ENCODE measurements around the gene MACROD2.

Gene MACROD2

DNA sequence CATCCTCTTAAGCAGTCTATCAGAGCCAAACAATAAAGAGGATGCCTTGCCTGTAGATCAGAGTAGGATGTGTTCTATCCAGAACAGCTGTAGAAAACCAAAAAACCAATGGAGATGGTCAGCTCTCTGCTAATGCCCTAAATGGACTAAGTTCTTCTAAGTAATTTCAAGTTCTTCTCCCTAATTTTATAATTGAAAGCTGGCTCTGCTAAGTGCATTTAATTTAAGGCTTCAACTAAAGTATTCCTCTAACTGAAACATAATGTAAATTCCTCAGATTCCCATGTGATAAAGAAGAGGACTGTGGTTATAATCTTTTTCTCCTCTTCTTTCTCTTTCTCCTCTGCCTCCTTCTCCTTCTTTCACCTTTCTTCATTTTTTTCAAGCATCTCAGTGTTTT is 1868.4 kb downstream of the MACROD2 start:
- no peak for DNase-seq (ENCODE audit: low spot score)

DNA sequence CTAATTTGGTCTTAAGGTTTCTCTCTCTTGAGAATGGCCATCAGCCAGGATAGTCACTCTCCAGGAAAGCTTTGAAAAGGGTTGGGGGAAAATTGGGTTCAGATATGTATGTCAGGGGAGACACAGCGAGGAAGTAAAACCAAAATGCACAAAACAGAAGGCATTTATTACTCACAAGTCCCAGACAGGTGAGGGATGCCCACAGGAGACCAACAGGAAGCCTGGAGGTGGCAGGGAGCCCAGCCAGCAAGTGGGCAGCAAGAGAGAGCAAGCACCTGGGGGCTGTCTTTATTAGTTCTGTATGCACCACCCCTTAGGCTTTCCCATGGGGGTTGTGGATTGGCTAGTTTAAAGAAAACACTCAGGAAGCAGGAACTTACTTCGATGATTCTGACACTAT is 1870.2 kb downstream of the MACROD2 start:
- DNase-seq (ENCODE audit: low spot score), result no peak

- no peak for DNase-seq (ENCODE audit: low spot score)
Observed at GRCh38 chr20:15866916-15867730, 1871.8 kb downstream of the MACROD2 start.

GRCh38 chr20:15867899-15868298 is 1872.6 kb downstream of the MACROD2 start:
- DNase-seq (ENCODE audit: low spot score), result no peak

- DNase-seq (ENCODE audit: low spot score), result no peak
Observed at GRCh38 chr20:15875446-15875845, 1880.1 kb downstream of the MACROD2 start.

DNA sequence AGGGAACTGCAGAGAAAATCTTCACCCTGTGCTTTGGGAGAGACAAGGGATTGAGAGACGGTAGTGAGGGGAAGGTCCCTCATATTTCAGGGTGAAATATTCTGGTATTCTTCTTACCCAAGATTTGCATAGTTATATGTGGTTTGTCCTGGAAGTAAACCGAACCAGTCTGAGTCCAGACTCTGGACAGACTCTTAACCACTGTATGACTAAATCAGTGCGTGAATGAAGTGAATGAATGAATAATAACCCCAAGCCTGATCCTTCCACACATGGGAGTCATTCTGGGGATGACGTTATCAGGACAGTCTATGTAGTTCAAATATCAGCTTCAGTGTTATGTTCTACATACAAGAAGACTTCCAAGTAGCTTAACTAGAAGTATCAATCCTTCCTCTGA is 1887.2 kb downstream of the MACROD2 start:
- DNase-seq (ENCODE audit: low spot score), result no peak

- DNase-seq (ENCODE audit: low spot score), result no peak
Observed at GRCh38 chr20:15886250-15886649, 1890.9 kb downstream of the MACROD2 start.

DNA sequence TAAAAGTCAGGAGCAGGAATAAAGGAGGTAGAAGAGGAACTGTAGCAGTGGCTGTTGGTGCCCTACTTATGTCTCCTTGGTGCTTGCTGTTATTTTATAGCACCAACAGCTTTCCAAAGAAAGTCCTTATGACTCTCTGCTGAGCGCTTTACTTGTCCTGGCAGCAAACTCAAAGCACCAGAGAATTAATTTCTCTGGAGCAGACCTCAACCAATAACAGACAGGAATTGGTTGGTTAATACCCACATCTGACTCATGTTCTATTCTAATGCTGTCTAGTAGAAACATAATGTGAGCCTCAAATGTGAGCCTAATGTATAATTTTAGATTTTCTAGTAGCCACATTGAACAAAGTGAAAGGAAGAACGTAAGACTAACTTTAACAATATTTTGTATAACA is 1892.1 kb downstream of the MACROD2 start:
- DNase-seq (ENCODE audit: low spot score), result no peak

- DNase-seq (ENCODE audit: low spot score), result no peak
Observed at GRCh38 chr20:15889061-15889460, 1893.7 kb downstream of the MACROD2 start.

DNA sequence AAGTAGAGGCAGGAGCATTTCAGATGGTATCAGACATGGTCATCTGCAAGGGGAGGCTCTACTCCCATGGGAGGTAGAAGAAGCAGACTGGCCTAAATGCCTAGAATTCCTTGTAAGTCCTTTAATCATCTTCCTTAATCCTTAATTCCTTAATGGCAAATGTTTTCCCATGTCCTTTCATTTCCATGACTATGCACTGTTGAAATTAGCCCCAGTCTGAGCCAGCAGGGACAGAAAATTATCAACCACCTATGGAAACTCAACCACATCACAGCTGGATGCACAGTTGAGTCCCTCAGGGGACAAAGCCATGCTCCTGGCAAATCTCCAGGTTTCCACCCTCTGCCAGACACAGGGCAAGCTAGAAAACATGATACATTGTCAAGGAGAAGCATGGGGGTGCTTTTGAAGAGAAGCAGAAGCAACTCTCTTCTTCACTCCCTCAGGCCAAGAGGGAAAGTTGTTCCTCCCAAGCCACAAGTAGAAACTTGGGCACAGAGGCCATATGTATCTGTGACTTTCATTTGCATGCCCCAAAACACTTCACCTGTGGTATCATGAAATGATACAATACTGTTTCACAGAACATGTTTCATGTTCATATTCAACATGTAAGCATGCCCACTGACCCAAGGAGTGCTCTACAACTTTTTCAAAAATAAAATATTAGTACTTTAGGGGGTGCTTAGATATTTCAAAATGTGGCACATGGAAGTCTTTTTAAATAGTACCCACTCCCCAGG is 1894.4 kb downstream of the MACROD2 start:
- peak; percentile 68 for DNase-seq (ENCODE audit: low spot score)

DNA sequence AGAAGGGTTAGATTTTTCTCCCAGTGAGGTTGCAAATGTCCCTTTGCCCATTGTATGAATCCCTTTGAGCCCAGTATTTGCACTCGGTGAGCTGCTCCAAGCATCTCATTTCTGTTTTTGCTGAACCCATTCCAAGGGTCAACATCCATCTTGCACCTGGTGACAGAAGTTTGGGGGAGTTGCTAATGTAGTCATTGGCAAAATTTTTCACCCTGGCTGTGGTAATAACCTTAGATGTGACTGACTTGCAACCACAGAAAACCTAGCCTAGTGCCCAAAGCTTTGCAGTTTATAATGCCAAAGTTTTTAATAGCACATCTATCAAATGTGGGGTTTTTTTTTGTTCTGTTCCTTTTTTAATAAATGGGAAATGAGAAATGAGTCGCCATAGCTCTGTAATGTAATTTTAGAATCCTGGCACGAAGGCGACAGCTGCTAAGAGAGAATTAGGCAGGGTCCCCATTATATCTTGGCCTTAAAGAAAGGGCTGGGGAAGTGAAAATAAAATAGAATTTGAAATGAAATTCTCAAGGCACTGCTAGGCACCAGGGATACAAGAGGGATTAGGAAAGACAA is 1895.2 kb downstream of the MACROD2 start:
- DNase-seq (ENCODE audit: low spot score), result no peak

- no peak for DNase-seq (ENCODE audit: low spot score)
Observed at GRCh38 chr20:15895126-15895525, 1899.8 kb downstream of the MACROD2 start.

DNA sequence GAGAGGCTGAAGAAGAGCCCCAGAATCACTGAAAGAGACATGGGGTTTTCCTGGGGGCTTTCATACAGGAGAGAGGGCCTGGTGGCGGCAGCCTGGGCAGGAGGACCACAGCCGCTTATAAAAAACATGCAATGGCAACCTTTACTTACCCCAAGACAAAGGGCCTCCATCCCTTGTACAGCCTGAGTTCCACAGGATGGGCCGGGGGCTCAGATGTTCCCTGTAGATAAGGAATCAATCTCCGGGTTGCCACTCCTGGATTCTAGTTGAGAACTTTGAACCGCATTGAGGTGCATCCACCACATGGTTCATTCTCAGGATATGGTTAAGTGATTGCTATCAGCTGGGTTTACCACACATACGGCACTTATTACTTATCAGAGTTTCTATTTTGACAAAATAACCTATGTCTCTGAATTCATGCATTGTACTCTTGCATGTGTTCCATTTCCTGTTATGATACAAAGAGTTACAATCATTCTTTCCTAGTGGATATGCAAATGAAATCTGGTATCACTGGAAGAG is 1900.3 kb downstream of the MACROD2 start:
- DNase-seq (ENCODE audit: low spot score), result no peak

GRCh38 chr20:15899967-15900366 is 1904.7 kb downstream of the MACROD2 start:
- DNase-seq (ENCODE audit: low spot score), result no peak

DNA sequence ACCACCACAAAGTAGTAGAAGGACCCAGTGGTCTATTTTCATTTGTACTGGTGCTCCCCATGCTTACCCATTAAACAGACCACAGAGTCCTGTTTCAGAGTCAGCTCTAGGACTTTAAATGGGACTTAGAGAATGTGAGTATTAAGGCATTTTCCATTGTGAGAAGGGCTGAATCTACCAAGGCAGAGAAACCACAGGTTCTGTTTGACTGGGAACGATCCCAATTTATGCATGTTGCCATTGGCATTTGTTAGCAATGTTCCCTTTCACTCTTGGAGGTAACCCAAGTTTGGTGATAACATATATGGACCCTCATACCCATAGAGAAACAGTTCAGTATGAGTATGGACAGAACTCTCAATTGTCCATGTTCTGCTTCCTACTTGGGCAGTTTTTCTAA is 1905.1 kb downstream of the MACROD2 start:
- no peak for DNase-seq (ENCODE audit: low spot score)

DNA sequence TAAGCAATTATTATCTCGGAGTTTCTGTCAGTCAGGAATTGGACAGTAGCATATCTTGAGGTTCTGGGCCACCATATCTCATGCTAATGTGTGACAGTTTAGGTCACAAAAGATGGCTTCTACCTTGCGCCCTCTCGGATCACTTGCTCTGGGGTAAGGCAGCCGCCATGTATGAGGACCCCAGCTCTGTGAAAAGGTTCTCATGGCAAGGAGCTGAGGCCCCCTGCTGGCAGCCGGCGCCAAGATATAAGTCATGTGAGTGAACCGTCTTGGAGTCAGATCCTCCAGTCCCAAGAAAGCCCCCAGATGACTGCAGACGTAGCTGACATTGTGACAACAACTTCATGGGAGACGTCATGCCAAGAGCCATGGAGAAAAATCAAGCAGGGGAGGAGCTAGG is 1907.2 kb downstream of the MACROD2 start:
- DNase-seq (ENCODE audit: low spot score), result no peak

GRCh38 chr20:15905661-15906060 is 1910.3 kb downstream of the MACROD2 start:
- DNase-seq (ENCODE audit: low spot score), result no peak

- DNase-seq (ENCODE audit: low spot score), result no peak
Observed at GRCh38 chr20:15909995-15910394, 1914.7 kb downstream of the MACROD2 start.

GRCh38 chr20:15911581-15911980 is 1916.3 kb downstream of the MACROD2 start:
- no peak for DNase-seq (ENCODE audit: low spot score)

GRCh38 chr20:15913391-15914025 is 1918.2 kb downstream of the MACROD2 start:
- no peak for DNase-seq (ENCODE audit: low spot score)

GRCh38 chr20:15916623-15917022 is 1921.3 kb downstream of the MACROD2 start:
- DNase-seq (ENCODE audit: low spot score), result no peak

GRCh38 chr20:15917283-15917682 is 1922.0 kb downstream of the MACROD2 start:
- no peak for DNase-seq (ENCODE audit: low spot score)
